Stimulated activated CD8-positive, alpha-beta memory T cell treated with anti-CD3 and anti-CD28 coated beads, Interleukin-4, amount 100 ng/mL, for 4 hours (primary cell): Measurements from ENCODE around the gene CD2AP.
"Not testable (repeated sequence)": the region's sequence is repeated elsewhere in the genome, so short reads cannot be mapped to it uniquely, and the experiment has no call there.

Source experiments
- DNase-seq, 2 donors: peaks; one replicate each; pipeline ENCODE4 v3.0.0-alpha.2; 2020; ENCODE audit warnings: low read depth in 2 of 2, low spot score in 1 of 2

CD2AP gene

GRCh38 chr6:47566602-47567001 lies 89.0 kb downstream of the CD2AP start:
- not testable (repeated sequence) for DNase-seq

- no peak for DNase-seq
These were observed 90.0 kb downstream of the CD2AP start for GRCh38 chr6:47567586-47567985.

GRCh38 chr6:47571488-47571887 lies 93.9 kb downstream of the CD2AP start:
- DNase-seq, result no peak

- no peak for DNase-seq
These were observed 95.5 kb downstream of the CD2AP start for GRCh38 chr6:47573109-47573508.

GRCh38 chr6:47574789-47575188 lies 97.2 kb downstream of the CD2AP start:
- DNase-seq, result no peak

- DNase-seq, result no peak
These were observed 101.5 kb downstream of the CD2AP start for GRCh38 chr6:47579040-47579439.

- no peak for DNase-seq
These were observed 104.0 kb downstream of the CD2AP start for GRCh38 chr6:47581591-47581990.

- DNase-seq, result no peak
These were observed 109.9 kb downstream of the CD2AP start for GRCh38 chr6:47587493-47587892.

- DNase-seq, result no peak
These were observed 114.7 kb downstream of the CD2AP start for GRCh38 chr6:47592131-47592840.

- no peak for DNase-seq
These were observed 116.4 kb downstream of the CD2AP start for GRCh38 chr6:47593979-47594378.

GRCh38 chr6:47595785-47596184 lies 118.2 kb downstream of the CD2AP start:
- DNase-seq, result no peak

- no peak for DNase-seq
These were observed 120.8 kb downstream of the CD2AP start for GRCh38 chr6:47598367-47598766.

- no peak for DNase-seq
These were observed 121.9 kb downstream of the CD2AP start for GRCh38 chr6:47599512-47599911.

GRCh38 chr6:47603227-47603626 lies 125.6 kb downstream of the CD2AP start:
- no peak for DNase-seq

- no peak for DNase-seq
These were observed 126.4 kb downstream of the CD2AP start for GRCh38 chr6:47603995-47604394.

- no peak for DNase-seq
These were observed 144.4 kb downstream of the CD2AP start for GRCh38 chr6:47621838-47622449.

GRCh38 chr6:47626782-47627181 lies 149.2 kb downstream of the CD2AP start:
- no peak for DNase-seq

GRCh38 chr6:47628448-47629272 lies 151.1 kb downstream of the CD2AP start:
- DNase-seq, result no peak

- no peak for DNase-seq
These were observed 152.4 kb downstream of the CD2AP start for GRCh38 chr6:47629954-47630353.

GRCh38 chr6:47630587-47630986 lies 153.0 kb downstream of the CD2AP start:
- no peak for DNase-seq

GRCh38 chr6:47631269-47631772 lies 153.7 kb downstream of the CD2AP start:
- DNase-seq, result no peak

GRCh38 chr6:47631797-47632196 lies 154.2 kb downstream of the CD2AP start:
- no peak for DNase-seq
